ENCODE measurements around the gene FAM13B. TPM values are rescaled to one million over a fixed set of nuclear protein-coding genes. Genes with fewer than 3 reads are reported as not detected.
"Not testable (repeated sequence)": the region's sequence is repeated elsewhere in the genome, so short reads cannot be mapped to it uniquely, and the experiment has no call there.

Gene FAM13B
- total RNA-seq, 1 donor from 2014 or later = 84.1 TPM

- TF ChIP-seq CTCF (IDR thresholded peaks at IDR 0.05) = no peak
- H3K27ac Mint-ChIP-seq = peak overlapping the region; percentile 1
- intact Hi-C loops (cut with micrococcal nuclease) = no loop called here
- DNase-seq (no peak), ATAC-seq (ENCODE audit: low read depth) (no peak)
- CTCF ChIA-PET = interaction anchor here (1.1 to 2.2 kb wide), 3 partner anchors 9 to 216 kb away, joined by 3 to 7 read pairs (median 4); no protein-coding TSS in a partner anchor
- H3K4me1 Mint-ChIP-seq = peaks cover 38% of the 10 kb centered on the region
- no peaks in the 10 kb centered on the region for H3K27me3 Mint-ChIP-seq
- peaks cover 48% of the 10 kb centered on the region for H3K36me3 Mint-ChIP-seq (ENCODE audit: low read depth)
- peaks cover 14% of the 10 kb centered on the region for H3K9me3 Mint-ChIP-seq
- H3K4me3 Mint-ChIP-seq = no peak overlapping the region
- POLR2A ChIA-PET = interaction anchor here (0.6 kb wide), 1 partner anchor 243 kb away, joined by 4 read pairs; no protein-coding TSS in a partner anchor
Measured at GRCh38 chr5:137994556-137994955, 38.3 kb downstream of the FAM13B start.

GRCh38 chr5:137989419-137989818, 43.5 kb downstream of the FAM13B start:
- POLR2A ChIA-PET = no interaction called here
- no peak overlapping the region for H3K27ac Mint-ChIP-seq

GRCh38 chr5:137975208-137975607, 57.7 kb downstream of the FAM13B start:
- ChIA-PET CTCF (no interaction called here), POLR2A (no interaction called here)
- Mint-ChIP-seq H3K27me3 (no peaks in the 10 kb centered on the region), H3K27ac (no peak overlapping the region), H3K4me3 (no peak overlapping the region), H3K4me1 (no peaks in the 10 kb centered on the region), H3K36me3 (ENCODE audit: low read depth) (peaks cover 56% of the 10 kb centered on the region), H3K9me3 (peaks cover 2% of the 10 kb centered on the region)
- intact Hi-C loops (cut with micrococcal nuclease) = no loop called here
- no peak for ATAC-seq (ENCODE audit: low read depth)
- no peak for DNase-seq
- no peak for TF ChIP-seq CTCF (IDR thresholded peaks at IDR 0.05)

More at GRCh38 chr5:137989419-137989818, 43.5 kb downstream of the FAM13B start:
- DNase-seq (no peak), ATAC-seq (ENCODE audit: low read depth) (no peak)
- H3K36me3 Mint-ChIP-seq (ENCODE audit: low read depth) = peaks cover 53% of the 10 kb centered on the region
- H3K4me3 Mint-ChIP-seq = no peak overlapping the region
- peaks cover 1% of the 10 kb centered on the region for H3K4me1 Mint-ChIP-seq
- no peaks in the 10 kb centered on the region for H3K27me3 Mint-ChIP-seq
- TF ChIP-seq CTCF (IDR thresholded peaks at IDR 0.05) = no peak
- intact Hi-C loops (cut with micrococcal nuclease) = no loop called here
- H3K9me3 Mint-ChIP-seq = no peaks in the 10 kb centered on the region
- CTCF ChIA-PET = interaction anchor here (1.3 kb wide), 1 partner anchor 12 kb away, joined by 3 read pairs; no protein-coding TSS in a partner anchor

GRCh38 chr5:137970384-137970783, 62.5 kb downstream of the FAM13B start:
- H3K4me3 Mint-ChIP-seq; H3K9me3 Mint-ChIP-seq; H3K4me1 Mint-ChIP-seq; H3K27ac Mint-ChIP-seq; POLR2A ChIA-PET; ATAC-seq (ENCODE audit: low read depth); CTCF ChIA-PET; intact Hi-C loops (cut with micrococcal nuclease); H3K27me3 Mint-ChIP-seq; DNase-seq: not testable (repeated sequence)
- peaks cover 57% of the 10 kb centered on the region for H3K36me3 Mint-ChIP-seq (ENCODE audit: low read depth)

GRCh38 chr5:137960819-137961218, 72.1 kb downstream of the FAM13B start:
- intact Hi-C loops (cut with micrococcal nuclease) = loop anchor here (5.0 kb wide), 1 partner anchor 36 kb away; no protein-coding TSS in a partner anchor
- H3K4me3 Mint-ChIP-seq = no peak overlapping the region
- H3K4me1 Mint-ChIP-seq = no peaks in the 10 kb centered on the region
- ChIA-PET CTCF (no interaction called here), POLR2A (no interaction called here)
- H3K27ac Mint-ChIP-seq = peak overlapping the region; percentile 21
- no peaks in the 10 kb centered on the region for H3K9me3 Mint-ChIP-seq
- H3K36me3 Mint-ChIP-seq (ENCODE audit: low read depth) = peaks cover 78% of the 10 kb centered on the region
- no peaks in the 10 kb centered on the region for H3K27me3 Mint-ChIP-seq
- no peak for DNase-seq
- no peak for TF ChIP-seq CTCF (IDR thresholded peaks at IDR 0.05)
- ATAC-seq (ENCODE audit: low read depth) = no peak

- Mint-ChIP-seq H3K27ac (peak overlapping the region; percentile 24), H3K4me3 (no peak overlapping the region), H3K27me3 (no peaks in the 10 kb centered on the region), H3K9me3 (no peaks in the 10 kb centered on the region), H3K36me3 (ENCODE audit: low read depth) (peaks cover 72% of the 10 kb centered on the region), H3K4me1 (no peaks in the 10 kb centered on the region)
- intact Hi-C loops (cut with micrococcal nuclease) = loop anchor here (5.0 kb wide), 1 partner anchor 37 kb away; no protein-coding TSS in a partner anchor
- POLR2A ChIA-PET = no interaction called here
- no peak for ATAC-seq (ENCODE audit: low read depth)
- TF ChIP-seq CTCF (IDR thresholded peaks at IDR 0.05) = no peak
- DNase-seq = no peak
- CTCF ChIA-PET = no interaction called here
Measured at GRCh38 chr5:137960141-137960540, 72.7 kb downstream of the FAM13B start.

All from activated B cell treated with CpG ODN at 0.5 μM for 24 hours (primary cell).